Muscle of leg (tissue), 11 donors: ENCODE results near the gene PCNX2. TPM values are rescaled to one million over a fixed set of nuclear protein-coding genes. Genes with fewer than 3 reads are reported as not detected.
A peak's percentile ranks its signal among the peaks of the same experiment; 100 is the strongest.

ENCODE experiments used
- DNase-seq: peaks from one replicate; pipeline ENCODE4 v3.0.0; 2013
- H3K27ac ChIP-seq: one replicate; pipeline ENCODE4 v1.5.1; 2013; ENCODE audit warnings: mild to moderate bottlenecking, low read length, control low read depth
- H3K27me3 ChIP-seq: one replicate; pipeline ENCODE4 v1.6.1; 2013; ENCODE audit warnings: low read length; ENCODE audit not compliant: control insufficient read depth, insufficient read depth
- H3K36me3 ChIP-seq: one replicate; pipeline ENCODE4 v1.6.1; 2013; ENCODE audit warnings: low read length; ENCODE audit not compliant: control insufficient read depth, insufficient read depth
- H3K4me1 ChIP-seq: one replicate; pipeline ENCODE4 v1.6.1; 2013; ENCODE audit warnings: low read length; ENCODE audit not compliant: control insufficient read depth, insufficient read depth
- H3K4me3 ChIP-seq: one replicate; pipeline ENCODE4 v1.5.1; 2013; ENCODE audit warnings: low read length, control low read depth
- H3K9me3 ChIP-seq: replicated peaks from 2 replicates; pipeline ENCODE4 v1.6.1; 2013; ENCODE audit warnings: low read depth, low read length; ENCODE audit not compliant: control insufficient read depth
- WGBS: methylation state at CpG from one replicate; pipeline ENCODE4 v1.1.5; 2013; ENCODE audit warnings: missing lambda C conversion rate; ENCODE audit not compliant: insufficient coverage; 5-methylcytosine and 5-hydroxymethylcytosine counted together
- polyA plus RNA-seq, 8 donors: library from polyadenylated mRNA; unstranded; fragments of 120-200 nt; gene quantifications; one replicate each; pipeline versions ENCODE4 v1.2.1 to v1.2.3, GENCODE V29; 2013; ENCODE audit warnings: inconsistent platforms in 1 of 8, low replicate concordance in 1 of 8; ENCODE audit not compliant: insufficient read length in 8 of 8, insufficient read depth in 1 of 8
- total RNA-seq: library from RNA; stranded (reverse); fragments of 120-200 nt; gene quantifications from one replicate; pipeline ENCODE4 v1.2.4, GENCODE V29; 2013

The PCNX2 gene
- total and polyA plus RNA-seq, 9 donors, result 2.5 to 5.2 (median 3.9) TPM

- Histone ChIP-seq H3K9me3 (no peaks in the 10 kb centered on the region), H3K4me3 (peak overlapping the region; percentile 91), H3K27me3 (no peaks in the 10 kb centered on the region), H3K36me3 (no peaks in the 10 kb centered on the region), H3K4me1 (peaks cover 10% of the 10 kb centered on the region), H3K27ac (peak overlapping the region; percentile 88)
- no peak for DNase-seq
- WGBS, result 83% methylated on average over 2 of the region's 5 CpGs
Measured at GRCh38 chr1:232949636-232950196, 345.8 kb downstream of the PCNX2 start.

- DNase-seq, result no peak
- Histone ChIP-seq H3K27me3 (no peaks in the 10 kb centered on the region), H3K4me3 (no peak overlapping the region), H3K9me3 (no peaks in the 10 kb centered on the region), H3K4me1 (no peaks in the 10 kb centered on the region), H3K27ac (no peak overlapping the region), H3K36me3 (no peaks in the 10 kb centered on the region)
- 84% methylated on average over 2 of the region's 5 CpGs for WGBS
Measured at GRCh38 chr1:232944347-232944746, 351.2 kb downstream of the PCNX2 start.

GRCh38 chr1:232943679-232944252 lies 351.8 kb downstream of the PCNX2 start:
- WGBS, result 39% methylated on average over 3 of the region's 9 CpGs
- no peak overlapping the region for H3K27ac ChIP-seq

GRCh38 chr1:232942413-232943294 lies 352.9 kb downstream of the PCNX2 start:
- Histone ChIP-seq H3K9me3 (no peaks in the 10 kb centered on the region), H3K27ac (no peak overlapping the region), H3K36me3 (no peaks in the 10 kb centered on the region), H3K4me1 (no peaks in the 10 kb centered on the region), H3K27me3 (no peaks in the 10 kb centered on the region), H3K4me3 (no peak overlapping the region)
- WGBS, result 65% methylated on average over 6 of the region's 8 CpGs
- DNase-seq, result no peak

More at GRCh38 chr1:232943679-232944252, 351.8 kb downstream of the PCNX2 start:
- H3K27me3 ChIP-seq, result no peaks in the 10 kb centered on the region
- peak; percentile 21 for DNase-seq
- H3K36me3 ChIP-seq, result no peaks in the 10 kb centered on the region
- H3K4me1 ChIP-seq, result no peaks in the 10 kb centered on the region
- no peaks in the 10 kb centered on the region for H3K9me3 ChIP-seq
- no peak overlapping the region for H3K4me3 ChIP-seq

- WGBS, result no CpG with 5 or more reads among the region's 1 CpG
- Histone ChIP-seq H3K4me3 (no peak overlapping the region), H3K27me3 (no peaks in the 10 kb centered on the region), H3K27ac (no peak overlapping the region), H3K4me1 (no peaks in the 10 kb centered on the region), H3K9me3 (no peaks in the 10 kb centered on the region), H3K36me3 (no peaks in the 10 kb centered on the region)
- no peak for DNase-seq
Measured at GRCh38 chr1:232940262-232940661, 355.3 kb downstream of the PCNX2 start.

- Histone ChIP-seq H3K9me3 (no peaks in the 10 kb centered on the region), H3K27ac (no peak overlapping the region), H3K4me3 (no peak overlapping the region), H3K27me3 (no peaks in the 10 kb centered on the region), H3K36me3 (no peaks in the 10 kb centered on the region), H3K4me1 (no peaks in the 10 kb centered on the region)
- WGBS, result 100% methylated on average over 1 of the region's 2 CpGs
- DNase-seq, result no peak
Measured at GRCh38 chr1:232939748-232940147, 355.8 kb downstream of the PCNX2 start.

- Histone ChIP-seq H3K4me3 (no peak overlapping the region), H3K4me1 (no peaks in the 10 kb centered on the region), H3K27ac (no peak overlapping the region), H3K36me3 (no peaks in the 10 kb centered on the region), H3K27me3 (no peaks in the 10 kb centered on the region), H3K9me3 (no peaks in the 10 kb centered on the region)
- WGBS, result 100% methylated on average over 2 of the region's 11 CpGs
- no peak for DNase-seq
Measured at GRCh38 chr1:232938926-232939325, 356.6 kb downstream of the PCNX2 start.

- Histone ChIP-seq H3K27me3 (no peaks in the 10 kb centered on the region), H3K9me3 (no peaks in the 10 kb centered on the region), H3K36me3 (no peaks in the 10 kb centered on the region), H3K4me1 (no peaks in the 10 kb centered on the region), H3K4me3 (no peak overlapping the region), H3K27ac (no peak overlapping the region)
- DNase-seq, result no peak
- 100% methylated on average over 1 of the region's 8 CpGs for WGBS
Measured at GRCh38 chr1:232937741-232938375, 357.7 kb downstream of the PCNX2 start.

- H3K36me3 ChIP-seq, result no peaks in the 10 kb centered on the region
- 74% methylated on average over 4 of the region's 6 CpGs for WGBS
- H3K4me3 ChIP-seq, result no peak overlapping the region
- H3K4me1 ChIP-seq, result no peaks in the 10 kb centered on the region
- no peaks in the 10 kb centered on the region for H3K27me3 ChIP-seq
- DNase-seq, result no peak
- no peaks in the 10 kb centered on the region for H3K9me3 ChIP-seq
- H3K27ac ChIP-seq, result no peak overlapping the region
Measured at GRCh38 chr1:232936941-232937340, 358.6 kb downstream of the PCNX2 start.
